K562 (cell line): ENCODE measurements around the gene BOD1L1. TPM values are rescaled to one million over a fixed set of nuclear protein-coding genes. Genes with fewer than 3 reads are reported as not detected.

Experiments
- ATAC-seq: fragments of 200-7000 bp; cut with Tn5 transposase; 3 replicates; pipeline ENCODE4 v1.9.1; 2020; ENCODE audit warnings: moderate library complexity
- BruUV-seq: library from RNA; stranded (reverse); fragments of 400-500 nt; replicated peaks from 2 replicates; lab custom pipeline; 2021; lab: Mats Ljungman, UMichigan
- CTCF ChIA-PET: fragments of 300-600 bp; formaldehyde crosslinking; extraction: SDS; loops from one replicate; lab custom pipeline; 2021; ENCODE audit warnings: low intra/inter-chr PET ratio; lab: Yijun Ruan, JAX
- POLR2A ChIA-PET: fragments of 300-600, 350-650 bp; sonication (Branson Sonifier 250); formaldehyde crosslinking; extraction: SDS; loops from one replicate; lab custom pipeline; 2021; ENCODE audit warnings: antibody characterized with exemption, inconsistent platforms; lab: Yijun Ruan, JAX
- DNase-seq, 4 experiments: peaks; one replicate each; pipeline versions ENCODE4 v3.0.0 to v3.0.0-alpha.2; 2011 to 2018; ENCODE audit warnings: low spot score in 3 of 4, mixed read lengths in 3 of 4; ENCODE audit errors: extremely low read depth in 1 of 4
- FAIRE-seq: peaks from 2 replicates; lab custom pipeline; 2011; peaks lifted over from hg19 to GRCh38; lab: Jason Lieb, UNC
- H2AFZ ChIP-seq: 2 replicates; pipeline ENCODE4 v1.6.0; 2011; ENCODE audit warnings: low read depth, low read length, control low read depth, inconsistent platforms
- H3K27ac ChIP-seq: fragments of 200-600 bp; 3 replicates; pipeline ENCODE4 v1.8.0; 2011; ENCODE audit warnings: low read depth, mild to moderate bottlenecking, control low read depth, inconsistent platforms, low read length, moderate library complexity, mixed read lengths; ENCODE audit errors: extremely low read depth
- H3K27me3 ChIP-seq, 2 experiments: fragments of 300-600 bp in 1 of 2; 2 replicates in 1 of 2; 3 replicates in 1 of 2; pipeline versions ENCODE4 v1.6.0 to v1.8.0; 2011; ENCODE audit warnings: inconsistent platforms in 2 of 2, low read length in 2 of 2, mild to moderate bottlenecking in 1 of 2, mixed read lengths in 1 of 2, moderate library complexity in 1 of 2; ENCODE audit not compliant: control insufficient read depth in 2 of 2, insufficient read depth in 2 of 2
- H3K36me3 ChIP-seq: fragments of 300-600 bp; 3 replicates; pipeline ENCODE4 v1.8.0; 2011; ENCODE audit warnings: mild to moderate bottlenecking, low read length, inconsistent platforms; ENCODE audit not compliant: control insufficient read depth, insufficient read depth
- H3K4me1 ChIP-seq, 2 experiments: fragments of 200-600 bp in 1 of 2; replicated peaks in 1 of 2; 2 replicates in 1 of 2; 3 replicates in 1 of 2; pipeline versions ENCODE4 v1.5.1 to v1.8.0; 2011; ENCODE audit warnings: inconsistent platforms in 2 of 2, low read length in 2 of 2, mild to moderate bottlenecking in 1 of 2, mixed read lengths in 1 of 2, moderate library complexity in 1 of 2; ENCODE audit not compliant: control insufficient read depth in 2 of 2, insufficient read depth in 2 of 2
- H3K4me2 ChIP-seq: 2 replicates; pipeline ENCODE4 v1.6.1; 2011; ENCODE audit warnings: low read length, control low read depth, inconsistent platforms, mixed read lengths; ENCODE audit not compliant: insufficient read depth
- H3K4me3 ChIP-seq: fragments of 200-600 bp; sonication (generic), shearing (Covaris generic); 2 replicates; pipeline ENCODE4 v1.5.1; 2016; ENCODE audit warnings: control low read depth, inconsistent platforms
- H3K79me2 ChIP-seq: fragments of 200-600 bp; 3 replicates; pipeline ENCODE4 v1.8.0; 2011; ENCODE audit warnings: low read length, inconsistent platforms; ENCODE audit not compliant: control insufficient read depth, insufficient read depth
- H3K9ac ChIP-seq, 2 experiments: 2 replicates each; pipeline versions ENCODE4 v1.6.0 to v1.6.1; 2011; ENCODE audit warnings: low read depth in 2 of 2, low read length in 2 of 2, control low read depth in 1 of 2, inconsistent platforms in 1 of 2, mild to moderate bottlenecking in 1 of 2, mixed read lengths in 1 of 2; ENCODE audit not compliant: insufficient read depth in 1 of 2
- H3K9me1 ChIP-seq: one replicate; pipeline ENCODE4 v1.6.0; 2011; ENCODE audit warnings: inconsistent platforms, mild to moderate bottlenecking, low read length, moderate library complexity; ENCODE audit not compliant: control insufficient read depth, insufficient read depth
- H3K9me3 ChIP-seq: replicated peaks from 2 replicates; pipeline ENCODE4 v1.5.1; 2011; ENCODE audit warnings: low read depth, low read length, inconsistent platforms; ENCODE audit not compliant: control insufficient read depth, insufficient read depth
- H4K20me1 ChIP-seq: replicated peaks from 2 replicates; pipeline ENCODE4 v1.6.1; 2011; ENCODE audit warnings: low read length, inconsistent platforms, mixed read lengths; ENCODE audit not compliant: control insufficient read depth, insufficient read depth
- ARID1B ChIP-seq: fragments of 450-650 bp; IDR thresholded peaks from 2 replicates; pipeline ENCODE4 v1.6.1; 2016; ENCODE audit warnings: antibody characterized with exemption, mild to moderate bottlenecking, inconsistent platforms
- HDAC8 ChIP-seq: fragments of 450-650 bp; IDR thresholded peaks from 2 replicates; pipeline ENCODE4 v1.6.1; 2016; ENCODE audit warnings: mild to moderate bottlenecking, missing genetic modification characterization, moderate library complexity, missing compliant biosample characterization
- KLF10 ChIP-seq: fragments of 250-450 bp; sonication (Bioruptor Pico); IDR thresholded peaks from 2 replicates; pipeline ENCODE4 v1.6.1; 2021; ENCODE audit warnings: matching md5 sums
- PREB ChIP-seq: sonication (generic); formaldehyde crosslinking; IDR thresholded peaks from 2 replicates; pipeline ENCODE4 v1.8.1; 2023; ENCODE audit warnings: mild to moderate bottlenecking, missing genetic modification reagents
- RBM25 ChIP-seq: fragments of 200-400 bp; formaldehyde crosslinking; IDR thresholded peaks from 2 replicates; pipeline ENCODE4 v1.6.1; 2018; ENCODE audit warnings: low read length, low read depth, moderate library complexity; ENCODE audit not compliant: severe bottlenecking
- TAF9B ChIP-seq: fragments of 450-650 bp; IDR thresholded peaks from 2 replicates; pipeline ENCODE4 v1.6.1; 2018; ENCODE audit warnings: mild to moderate bottlenecking; ENCODE audit not compliant: partially characterized antibody
- TAL1 ChIP-seq: fragments of 450-650 bp; IDR thresholded peaks from 2 replicates; pipeline ENCODE4 v1.6.1; 2016; ENCODE audit warnings: mild to moderate bottlenecking
- ZFPM2 ChIP-seq: fragments of 250-450 bp; sonication (Bioruptor Pico); IDR thresholded peaks from 2 replicates; pipeline ENCODE4 v1.5.1; 2022; ENCODE audit warnings: mild to moderate bottlenecking
- WGBS: fragments of 100-300 bp; shearing (Covaris generic); methylation state at CpG from one replicate; pipeline ENCODE4 v1.1.6; 2016; ENCODE audit warnings: low coverage, mixed read lengths; ENCODE audit not compliant: insufficient coverage; ENCODE audit errors: missing lambda C conversion rate; 5-methylcytosine and 5-hydroxymethylcytosine counted together
- in situ Hi-C: fragments of 300-500 bp; cut with MboI; formaldehyde crosslinking; loops from 4 replicates; pipeline ENCODE4 v1.15.0; 2018; ENCODE audit warnings: inconsistent platforms, mixed read lengths
- intact Hi-C: fragments of 100-400 bp; cut with micrococcal nuclease; formaldehyde crosslinking; loops from 2 replicates; pipeline ENCODE4 v1.14.2; 2022
- polyA plus RNA-seq, 8 experiments: library from polyadenylated mRNA; depleted of rRNA in 4 of 8; stranded (reverse) in 5 of 8; unstranded in 3 of 8; fragments of >200 nt; fragmentation: Nextera tagmentation in 2 of 8; fragmentation: Illumina TruSeq in 1 of 8; extraction: Ambion mirVana in 2 of 8; extraction: Trizol in 1 of 8; gene quantifications; 2 replicates each; pipeline versions ENCODE4 v1.2.1 to v1.2.3, GENCODE V29; 2011 to 2014; ENCODE audit warnings: inconsistent platforms in 1 of 8, missing spikeins in 1 of 8
- total RNA-seq, 7 experiments: library from RNA; depleted of rRNA in 6 of 7; stranded (reverse); fragments of >200 nt in 6 of 7; fragmentation: Illumina TruSeq in 2 of 7; extraction: Trizol in 2 of 7; gene quantifications; 2 replicates each; pipeline versions ENCODE4 v1.2.1 to v1.2.3, GENCODE V29; 2011 to 2021; ENCODE audit warnings: low replicate concordance in 1 of 7

BOD1L1 gene
- total and polyA plus RNA-seq, 9 of the 15 experiments (the other 6 are each of a cell fraction or from before 2014, with no cell fraction given) = 4.8 to 23.2 (median 17.7) TPM

DNA sequence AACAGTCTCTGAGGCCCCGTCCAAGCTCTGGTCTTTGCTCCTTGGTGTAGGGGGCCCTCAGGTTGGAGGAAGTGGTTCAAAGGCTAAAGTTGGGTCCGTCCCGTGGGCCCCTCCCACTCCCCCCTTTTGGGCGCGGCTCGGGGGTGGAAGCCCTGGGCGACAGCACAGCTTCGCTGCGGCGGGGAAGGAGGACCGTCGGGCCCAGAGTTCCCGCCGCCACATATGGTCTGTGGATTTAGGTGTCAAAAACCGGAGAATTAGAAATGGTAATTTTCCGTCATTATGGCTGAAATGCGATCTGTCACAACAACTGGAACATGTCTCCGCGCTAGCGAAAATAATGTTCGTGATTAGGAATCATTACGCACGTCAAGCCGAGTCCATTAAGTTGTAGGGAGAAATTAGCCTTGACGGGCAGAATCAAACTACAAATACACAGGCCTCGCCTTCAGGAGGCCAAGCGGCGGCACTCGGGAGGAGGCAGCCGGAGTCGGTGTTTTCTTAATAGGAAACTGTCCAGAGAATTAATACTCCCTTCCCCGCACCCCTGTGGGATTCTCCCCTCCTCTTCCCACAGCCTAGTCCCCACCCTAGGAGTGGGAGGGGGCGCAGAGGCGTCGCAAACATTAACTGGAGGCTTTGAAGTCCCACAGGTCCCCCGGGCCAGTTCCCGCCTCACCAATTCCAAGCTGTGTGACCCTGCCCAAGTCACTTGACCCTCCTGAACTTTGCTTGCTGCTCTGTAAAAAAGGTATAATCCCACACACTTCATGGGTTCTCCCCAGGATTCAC is 98.2 kb downstream of the BOD1L1 start:
- H3K4me3 ChIP-seq = no peak overlapping the region
- WGBS = 67% methylated on average over 34 of the region's 37 CpGs
- POLR2A ChIA-PET = no interaction called here
- DNase-seq = peak in 1 of 4 experiments; percentile 6
- no peak overlapping the region for H2AFZ ChIP-seq
- H4K20me1 ChIP-seq = no peaks in the 10 kb centered on the region; the same call in 1 of the 2 replicates
- peaks cover 2 to 37% of the 10 kb centered on the region in 2 experiments; a peak in 4 of 5 replicates for H3K27me3 ChIP-seq
- H3K79me2 ChIP-seq = no peaks in the 10 kb centered on the region
- no peak overlapping the region for H3K4me2 ChIP-seq
- intact Hi-C loops = no loop called here
- H3K36me3 ChIP-seq = no peaks in the 10 kb centered on the region
- H3K9me3 ChIP-seq = no peaks in the 10 kb centered on the region
- peaks cover 14 to 17% of the 10 kb centered on the region in 2 experiments; a peak in 4 of 5 replicates for H3K4me1 ChIP-seq
- in situ Hi-C loops = no loop called here
- no TSS peak for BruUV-seq
- H3K9me1 ChIP-seq = no peaks in the 10 kb centered on the region
- no peak for FAIRE-seq
- H3K27ac ChIP-seq = no peak overlapping the region
- no peak overlapping the region for H3K9ac ChIP-seq
- no peak for TF ChIP-seq ARID1B
- no peak for TF ChIP-seq PREB (CRISPR knock-in tag)
- no peak for TF ChIP-seq ZFPM2 (CRISPR knock-in tag)
- TF ChIP-seq HDAC8 (tag) = no peak
- TF ChIP-seq RBM25 = peak; percentile 31
- no peak for TF ChIP-seq KLF10 (CRISPR knock-in tag)
- TF ChIP-seq TAF9B = no peak
- TF ChIP-seq TAL1 = no peak
- CTCF ChIA-PET = no interaction called here
- no peak for ATAC-seq
